CD8-positive, alpha-beta memory T cell (primary cell): Measurements from ENCODE around the gene IDH3B. TPM values are rescaled to one million over a fixed set of nuclear protein-coding genes. Genes with fewer than 3 reads are reported as not detected.

ENCODE experiments used
- CTCF ChIA-PET: fragments of 350-600 bp; sonication (Branson Sonifier 250); formaldehyde crosslinking; loops from one replicate; lab custom pipeline; 2021; ENCODE audit warnings: antibody characterized with exemption; lab: Charles Lee
- POLR2A ChIA-PET: fragments of 350-600 bp; sonication (Branson Sonifier 250); formaldehyde crosslinking; loops from one replicate; lab custom pipeline; 2021; ENCODE audit warnings: antibody characterized with exemption; lab: Charles Lee
- DNase-seq, 5 donors: peaks; one replicate each; pipeline versions ENCODE4 v3.0.0 to v3.0.0-alpha.2; 2020 to 2022; ENCODE audit warnings: mixed read lengths in 1 of 5
- H3K27ac ChIP-seq: one replicate; pipeline ENCODE4 v1.7.0; 2013; ENCODE audit warnings: low read depth, mild to moderate bottlenecking, low read length, moderate library complexity
- H3K27me3 ChIP-seq: 2 replicates; pipeline ENCODE4 v1.7.0; 2013; ENCODE audit warnings: low read length, mild to moderate bottlenecking; ENCODE audit not compliant: insufficient read depth, poor library complexity, severe bottlenecking
- H3K36me3 ChIP-seq: 2 replicates; pipeline ENCODE4 v1.7.0; 2013; ENCODE audit warnings: mild to moderate bottlenecking, low read length, moderate library complexity; ENCODE audit not compliant: insufficient read depth
- H3K4me1 ChIP-seq: 2 replicates; pipeline ENCODE4 v1.7.0; 2013; ENCODE audit warnings: mild to moderate bottlenecking, low read length, moderate library complexity; ENCODE audit not compliant: insufficient read depth
- H3K4me3 ChIP-seq: 2 replicates; pipeline ENCODE4 v1.7.0; 2013; ENCODE audit warnings: mild to moderate bottlenecking, low read length
- H3K9me3 ChIP-seq: 2 replicates; pipeline ENCODE4 v1.7.0; 2013; ENCODE audit warnings: mild to moderate bottlenecking, low read length
- H3K27ac Mint-ChIP-seq, 8 donors: one replicate each; pipeline ENCODE4 v1.8.0; 2020 to 2021; ENCODE audit warnings: mixed read lengths in 8 of 8, mild to moderate bottlenecking in 6 of 8, inconsistent platforms in 3 of 8, moderate library complexity in 3 of 8
- H3K27me3 Mint-ChIP-seq, 2 donors: one replicate each; pipeline ENCODE4 v1.8.0; 2020 to 2021; ENCODE audit warnings: mixed read lengths in 2 of 2, mild to moderate bottlenecking in 1 of 2, moderate library complexity in 1 of 2
- H3K36me3 Mint-ChIP-seq, 3 donors: one replicate each; pipeline ENCODE4 v1.8.0; 2020 to 2021; ENCODE audit warnings: mixed read lengths in 3 of 3, inconsistent platforms in 1 of 3, mild to moderate bottlenecking in 1 of 3
- H3K4me1 Mint-ChIP-seq, 3 donors: one replicate each; pipeline ENCODE4 v1.8.0; 2020 to 2021; ENCODE audit warnings: mixed read lengths in 3 of 3, inconsistent platforms in 1 of 3, mild to moderate bottlenecking in 1 of 3
- H3K4me3 Mint-ChIP-seq, 7 donors: one replicate each; pipeline ENCODE4 v1.8.0; 2020 to 2021; ENCODE audit warnings: mixed read lengths in 7 of 7, mild to moderate bottlenecking in 6 of 7, moderate library complexity in 4 of 7, inconsistent platforms in 2 of 7
- H3K9me3 Mint-ChIP-seq, 5 donors: one replicate each; pipeline ENCODE4 v1.8.0; 2020 to 2022; ENCODE audit warnings: mixed read lengths in 5 of 5, mild to moderate bottlenecking in 3 of 5, moderate library complexity in 2 of 5, inconsistent platforms in 1 of 5
- polyA plus RNA-seq: library from polyadenylated mRNA; unstranded; fragments of 300-500 nt; fragmentation: Illumina TruSeq; gene quantifications from one replicate; pipeline ENCODE4 v1.2.3, GENCODE V29; 2021
- total RNA-seq, 2 experiments: library from RNA; stranded (reverse); gene quantifications; one replicate each; pipeline ENCODE4 v1.2.3, GENCODE V29; 2021

Gene IDH3B
- total and polyA plus RNA-seq, 3 experiments from 2014 or later = 107 to 145 (median 138) TPM

- peaks cover 24 to 29% (median 25%) of the 10 kb centered on the region in 3 donors for H3K4me1 Mint-ChIP-seq
- POLR2A ChIA-PET = interaction anchor here (0.6 to 2.3 kb wide), 2 partner anchors 48 to 58 kb away, joined by 3 to 6 read pairs; no protein-coding TSS in a partner anchor
- H3K36me3 Mint-ChIP-seq = peaks cover 0 to 2% (median 1%) of the 10 kb centered on the region in 3 donors
- H3K27ac ChIP-seq = no peak overlapping the region
- DNase-seq = peak in 2 of 5 donors; percentile 24 to 41
- no peaks in the 10 kb centered on the region for H3K9me3 Mint-ChIP-seq
- H3K4me3 Mint-ChIP-seq = no peak overlapping the region
- H3K4me3 ChIP-seq = no peak overlapping the region
- H3K27ac Mint-ChIP-seq = no peak overlapping the region
- peaks cover 12% of the 10 kb centered on the region for H3K4me1 ChIP-seq
- no peaks in the 10 kb centered on the region for H3K9me3 ChIP-seq
- peaks cover 32 to 46% of the 10 kb centered on the region in 2 donors for H3K27me3 Mint-ChIP-seq
- CTCF ChIA-PET = interaction anchor here (1.2 to 1.3 kb wide), 2 partner anchors 20 to 36 kb away, joined by 4 read pairs; no protein-coding TSS in a partner anchor
- peaks cover 18% of the 10 kb centered on the region for H3K27me3 ChIP-seq
- H3K36me3 ChIP-seq = no peaks in the 10 kb centered on the region
These were observed 28.9 kb upstream of the IDH3B start for GRCh38 chr20:2692886-2693285.

- H3K27ac Mint-ChIP-seq = peak within 1 kb of the TSS; percentile 70 to 98 (median 86)
- Histone ChIP-seq H3K36me3 (no peaks in the 10 kb centered on the region), H3K9me3 (no peaks in the 10 kb centered on the region), H3K27ac (no peak within 1 kb of the TSS), H3K4me3 (no peak within 1 kb of the TSS), H3K27me3 (peaks cover 18% of the 10 kb centered on the region), H3K4me1 (peaks cover 18% of the 10 kb centered on the region)
- H3K36me3 Mint-ChIP-seq = peaks cover 0 to 2% (median 1%) of the 10 kb centered on the region in 3 donors
- peak within 1 kb of the TSS; percentile 88 to 97 (median 92) for H3K4me3 Mint-ChIP-seq
- DNase-seq = peak in 4 of 5 donors; percentile 18 to 36 (median 21)
- ChIA-PET POLR2A (interaction anchor here (0.6 to 2.3 kb wide), 2 partner anchors 49 to 58 kb away, joined by 3 to 6 read pairs; no protein-coding TSS in a partner anchor), CTCF (interaction anchor here (0.9 to 1.2 kb wide), 2 partner anchors 11 to 21 kb away, joined by 3 to 4 read pairs; no protein-coding TSS in a partner anchor)
- H3K4me1 Mint-ChIP-seq = peaks cover 27 to 35% (median 29%) of the 10 kb centered on the region in 3 donors
- no peaks in the 10 kb centered on the region for H3K9me3 Mint-ChIP-seq
- peaks cover 30 to 46% of the 10 kb centered on the region in 2 donors for H3K27me3 Mint-ChIP-seq
These were observed 28.2 kb upstream of the IDH3B start, which contains the start of gene EBF4 for GRCh38 chr20:2692036-2692885. Gene EBF4, plus strand, starts transcription at chr20:2692780. Its CDS starts 866 bp downstream, at chr20:2693646.

GRCh38 chr20:2691663-2692035, 27.6 kb upstream of the IDH3B start:
- H3K27me3 Mint-ChIP-seq = peaks cover 26 to 41% of the 10 kb centered on the region in 2 donors

DNA sequence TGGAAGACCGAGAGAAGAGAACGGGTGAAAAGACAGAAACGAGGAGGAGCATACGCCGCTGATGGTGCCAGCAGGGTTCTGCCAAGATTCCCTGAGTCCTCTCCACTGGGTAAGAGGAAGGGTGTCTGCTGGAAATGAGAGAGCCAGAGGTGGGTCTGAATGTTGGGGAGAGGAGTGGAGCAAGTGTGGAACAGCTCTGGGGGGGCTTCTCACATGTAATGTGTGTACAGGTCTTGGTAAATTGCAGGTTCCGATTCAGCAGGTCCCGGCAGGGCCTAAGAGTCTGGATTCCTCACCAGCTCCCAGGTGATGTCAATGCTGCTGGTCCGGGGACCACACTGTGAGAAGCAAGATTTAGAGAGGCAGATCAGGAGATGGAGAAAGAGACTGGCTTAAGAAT, 27.1 kb upstream of the IDH3B start:
- Histone ChIP-seq H3K4me1 (peaks cover 18% of the 10 kb centered on the region), H3K27me3 (peaks cover 18% of the 10 kb centered on the region), H3K9me3 (no peaks in the 10 kb centered on the region), H3K27ac (no peak overlapping the region), H3K36me3 (no peaks in the 10 kb centered on the region), H3K4me3 (no peak overlapping the region)
- Mint-ChIP-seq H3K36me3 (peaks cover 0 to 2% (median 1%) of the 10 kb centered on the region in 3 donors), H3K9me3 (no peaks in the 10 kb centered on the region), H3K4me3 (peak overlapping the region; percentile 74 to 97 (median 92)), H3K27me3 (peaks cover 24 to 37% of the 10 kb centered on the region in 2 donors), H3K4me1 (peaks cover 27 to 35% (median 29%) of the 10 kb centered on the region in 3 donors), H3K27ac (peak overlapping the region in 5 of 8 donors; percentile 72 to 94 (median 84))
- ChIA-PET POLR2A (no interaction called here), CTCF (no interaction called here)
- no peak for DNase-seq

More at GRCh38 chr20:2691663-2692035, 27.6 kb upstream of the IDH3B start:
- Histone ChIP-seq H3K9me3 (no peaks in the 10 kb centered on the region), H3K4me3 (no peak overlapping the region), H3K36me3 (no peaks in the 10 kb centered on the region), H3K27me3 (peaks cover 18% of the 10 kb centered on the region), H3K27ac (no peak overlapping the region), H3K4me1 (peaks cover 18% of the 10 kb centered on the region)
- DNase-seq = no peak
- H3K27ac Mint-ChIP-seq = peak overlapping the region in 7 of 8 donors; percentile 70 to 94 (median 84)
- peak overlapping the region; percentile 88 to 97 (median 92) for H3K4me3 Mint-ChIP-seq
- peaks cover 0 to 2% (median 1%) of the 10 kb centered on the region in 3 donors for H3K36me3 Mint-ChIP-seq
- CTCF ChIA-PET = interaction anchor here (0.9 to 1.2 kb wide), 2 partner anchors 12 to 22 kb away, joined by 3 to 4 read pairs; no protein-coding TSS in a partner anchor
- no peaks in the 10 kb centered on the region for H3K9me3 Mint-ChIP-seq
- POLR2A ChIA-PET = interaction anchor here (2.3 kb wide), 1 partner anchor 50 kb away, joined by 6 read pairs; no protein-coding TSS in a partner anchor
- peaks cover 27 to 35% (median 29%) of the 10 kb centered on the region in 3 donors for H3K4me1 Mint-ChIP-seq

DNA sequence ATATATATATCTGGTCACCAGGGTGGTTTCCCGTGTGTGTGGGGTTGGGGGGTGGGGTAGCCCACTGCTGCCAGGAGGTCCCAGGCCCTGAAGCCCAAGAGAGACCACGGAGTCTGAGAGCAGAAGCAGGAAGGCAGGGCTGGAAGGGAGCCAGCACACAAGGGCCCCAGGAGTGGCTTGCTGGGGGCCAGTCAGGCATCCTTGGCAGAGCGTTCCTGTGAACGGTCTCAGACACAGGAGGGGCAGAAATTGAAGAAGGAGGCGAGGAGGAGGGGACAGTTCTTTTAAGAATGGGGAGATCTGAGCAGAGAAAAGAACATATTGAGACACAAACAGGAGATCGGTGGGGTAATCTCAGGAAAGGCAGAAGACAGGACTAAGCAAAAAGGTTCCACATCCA, 26.7 kb upstream of the IDH3B start:
- H3K4me1 ChIP-seq = peaks cover 18% of the 10 kb centered on the region
- DNase-seq = no peak
- H3K36me3 ChIP-seq = no peaks in the 10 kb centered on the region
- POLR2A ChIA-PET = no interaction called here
- Mint-ChIP-seq H3K27me3 (peaks cover 24 to 36% of the 10 kb centered on the region in 2 donors), H3K4me1 (peaks cover 27 to 35% (median 29%) of the 10 kb centered on the region in 3 donors), H3K27ac (peak overlapping the region in 2 of 8 donors; percentile 29 to 88), H3K4me3 (peak overlapping the region; percentile 74 to 97 (median 92)), H3K9me3 (no peaks in the 10 kb centered on the region), H3K36me3 (peaks cover 0 to 2% (median 1%) of the 10 kb centered on the region in 3 donors)
- no peak overlapping the region for H3K27ac ChIP-seq
- H3K9me3 ChIP-seq = no peaks in the 10 kb centered on the region
- CTCF ChIA-PET = interaction anchor here (3.7 kb wide), 1 partner anchor 53 kb away, joined by 19 read pairs; no protein-coding TSS in a partner anchor
- H3K27me3 ChIP-seq = peaks cover 18% of the 10 kb centered on the region
- no peak overlapping the region for H3K4me3 ChIP-seq

DNA sequence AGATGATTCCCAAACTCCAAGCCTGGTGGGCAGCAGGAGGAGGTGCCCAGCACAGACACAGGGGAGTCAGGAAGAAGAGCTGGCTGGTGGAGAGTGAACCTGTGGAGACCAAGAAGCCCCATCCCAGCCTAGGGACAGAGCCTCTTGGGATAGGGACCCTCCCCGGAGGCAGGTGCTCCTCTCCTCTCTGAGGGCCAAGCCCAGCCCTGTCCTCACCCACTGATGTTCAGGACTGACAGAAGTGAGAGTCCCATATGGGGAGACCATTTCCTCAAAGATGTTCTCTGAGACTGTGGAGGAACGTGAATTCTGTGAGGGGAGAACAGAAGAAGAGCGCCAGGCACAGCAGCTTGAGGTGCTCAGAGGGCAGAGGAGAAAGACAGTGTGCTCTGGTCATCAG, 26.2 kb upstream of the IDH3B start:
- H3K27ac Mint-ChIP-seq = peak overlapping the region in 1 of 8 donors; percentile 10
- POLR2A ChIA-PET = no interaction called here

GRCh38 chr20:2688041-2688591, 24.1 kb upstream of the IDH3B start:
- peak overlapping the region; percentile 23 to 87 (median 60) for H3K4me3 Mint-ChIP-seq
- Histone ChIP-seq H3K4me3 (no peak overlapping the region), H3K36me3 (no peaks in the 10 kb centered on the region), H3K27ac (no peak overlapping the region), H3K4me1 (peaks cover 18% of the 10 kb centered on the region), H3K9me3 (no peaks in the 10 kb centered on the region), H3K27me3 (no peaks in the 10 kb centered on the region)
- H3K27me3 Mint-ChIP-seq = peaks cover 9 to 27% of the 10 kb centered on the region in 2 donors
- peak; percentile 65 to 84 (median 75) for DNase-seq
- POLR2A ChIA-PET = interaction anchor here (1.2 kb wide), 1 partner anchor 23 kb away, joined by 3 read pairs; no protein-coding TSS in a partner anchor
- H3K9me3 Mint-ChIP-seq = no peaks in the 10 kb centered on the region
- H3K36me3 Mint-ChIP-seq = peaks cover 0 to 2% (median 0%) of the 10 kb centered on the region in 3 donors
- CTCF ChIA-PET = interaction anchor here (0.7 to 3.7 kb wide), 10 partner anchors 9 to 164 kb away, joined by 3 to 29 read pairs (median 3); no protein-coding TSS in a partner anchor
- H3K27ac Mint-ChIP-seq = peak overlapping the region; percentile 9 to 91 (median 60)
- H3K4me1 Mint-ChIP-seq = peaks cover 27 to 30% (median 29%) of the 10 kb centered on the region in 3 donors

More for the DNA sequence above, 26.2 kb upstream of the IDH3B start:
- Mint-ChIP-seq H3K27me3 (peaks cover 21 to 37% of the 10 kb centered on the region in 2 donors), H3K36me3 (peaks cover 0 to 2% (median 1%) of the 10 kb centered on the region in 3 donors), H3K4me3 (peak overlapping the region in 5 of 7 donors; percentile 2 to 97 (median 21)), H3K4me1 (peaks cover 27 to 35% (median 29%) of the 10 kb centered on the region in 3 donors), H3K9me3 (no peaks in the 10 kb centered on the region)
- peaks cover 14% of the 10 kb centered on the region for H3K27me3 ChIP-seq
- DNase-seq = no peak
- no peak overlapping the region for H3K4me3 ChIP-seq
- no peaks in the 10 kb centered on the region for H3K36me3 ChIP-seq
- peaks cover 18% of the 10 kb centered on the region for H3K4me1 ChIP-seq
- no peak overlapping the region for H3K27ac ChIP-seq
- CTCF ChIA-PET = interaction anchor here (3.4 to 3.7 kb wide), 2 partner anchors 51 to 54 kb away, joined by 19 to 29 read pairs; no protein-coding TSS in a partner anchor
- no peaks in the 10 kb centered on the region for H3K9me3 ChIP-seq
